Activated CD8-positive, alpha-beta memory T cell treated with anti-CD3 and anti-CD28 coated beads for 48 hours (primary cell): ENCODE data around the gene CPB2.

ENCODE experiments used
- DNase-seq, 3 experiments: peaks; one replicate each; pipeline ENCODE4 v3.0.0-alpha.2; 2020; ENCODE audit warnings: low read depth in 2 of 3, low spot score in 2 of 3

CPB2 gene

GRCh38 chr13:46104868-46105267, at the start of gene CPB2:
Gene CPB2, minus strand, starts transcription at chr13:46105033. Its CDS starts 24 bp downstream, at chr13:46105009.
- no peak for DNase-seq

- no peak for DNase-seq
Observed at GRCh38 chr13:46154136-46154801, 49.4 kb upstream of the CPB2 start.

GRCh38 chr13:46152627-46153328, 47.9 kb upstream of the CPB2 start:
- no peak for DNase-seq

GRCh38 chr13:46150134-46150693, 45.4 kb upstream of the CPB2 start:
- DNase-seq = no peak

GRCh38 chr13:46149272-46150133, 44.7 kb upstream of the CPB2 start:
- DNase-seq = no peak

- DNase-seq = no peak
Observed at GRCh38 chr13:46146898-46147297, 42.1 kb upstream of the CPB2 start.

- DNase-seq = no peak
Observed at GRCh38 chr13:46145950-46146349, 41.1 kb upstream of the CPB2 start.

GRCh38 chr13:46145135-46145534, 40.3 kb upstream of the CPB2 start:
- no peak for DNase-seq

- DNase-seq = no peak
Observed at GRCh38 chr13:46143184-46143701, 38.4 kb upstream of the CPB2 start.

GRCh38 chr13:46142776-46143175, 37.9 kb upstream of the CPB2 start:
- DNase-seq = no peak

- no peak for DNase-seq
Observed at GRCh38 chr13:46140044-46140443, 35.2 kb upstream of the CPB2 start.

- no peak for DNase-seq
Observed at GRCh38 chr13:46137627-46138317, 32.9 kb upstream of the CPB2 start.

GRCh38 chr13:46136688-46137087, 31.9 kb upstream of the CPB2 start:
- DNase-seq = no peak

GRCh38 chr13:46134961-46135522, 30.2 kb upstream of the CPB2 start:
- no peak for DNase-seq

GRCh38 chr13:46134494-46134893, 29.7 kb upstream of the CPB2 start:
- DNase-seq = no peak

- DNase-seq = no peak
Observed at GRCh38 chr13:46132109-46132508, 27.3 kb upstream of the CPB2 start.

GRCh38 chr13:46131705-46132104, 26.9 kb upstream of the CPB2 start:
- no peak for DNase-seq

GRCh38 chr13:46129955-46130618, 25.3 kb upstream of the CPB2 start:
- no peak for DNase-seq

- no peak for DNase-seq
Observed at GRCh38 chr13:46129124-46129523, 24.3 kb upstream of the CPB2 start.
